ENCODE measurements around the gene DNAAF8.

GRCh38 chr16:4734063-4734729, at the start of gene DNAAF8, which contains the start of gene ANKS3:
- peak in 1 of 5 experiments; percentile 14 for TF ChIP-seq CTCF (IDR thresholded peaks at IDR 0.05)
- TF ChIP-seq POLR2A (IDR thresholded peaks at IDR 0.05) = peak; percentile 33 to 45

All from tibial nerve (tissue), 3 donors.